Keratinocyte (primary cell): ENCODE results near the gene GAMT. TPM values are rescaled to one million over a fixed set of nuclear protein-coding genes. Genes with fewer than 3 reads are reported as not detected.

ENCODE experiments used
- DNase-seq: peaks from one replicate; pipeline ENCODE4 v3.0.0-alpha.2; 2011; ENCODE audit warnings: low read depth, missing footprints, low spot score
- FAIRE-seq: peaks from 2 replicates; lab custom pipeline; 2011; peaks lifted over from hg19 to GRCh38; lab: Jason Lieb, UNC
- H2AFZ ChIP-seq: 2 replicates; pipeline ENCODE4 v1.6.0; 2012; ENCODE audit warnings: low read length, control low read depth, inconsistent platforms; ENCODE audit not compliant: control insufficient read depth
- H3K27ac ChIP-seq: 2 replicates; pipeline ENCODE4 v1.5.1; 2011; ENCODE audit warnings: low read length; ENCODE audit not compliant: control insufficient read depth, insufficient read depth
- H3K27me3 ChIP-seq: 3 replicates; pipeline ENCODE4 v1.6.0; 2011; ENCODE audit warnings: low read length; ENCODE audit not compliant: control insufficient read depth, insufficient read depth; ENCODE audit errors: extremely low read depth
- H3K36me3 ChIP-seq, 2 experiments: 2 replicates in 1 of 2; 3 replicates in 1 of 2; pipeline ENCODE4 v1.5.1; 2011; ENCODE audit warnings: low read length in 2 of 2, mild to moderate bottlenecking in 1 of 2; ENCODE audit not compliant: control insufficient read depth in 2 of 2, insufficient read depth in 2 of 2; ENCODE audit errors: extremely low read depth in 1 of 2
- H3K4me1 ChIP-seq: 3 replicates; pipeline ENCODE4 v1.5.1; 2011; ENCODE audit warnings: low read length; ENCODE audit not compliant: control insufficient read depth, insufficient read depth; ENCODE audit errors: extremely low read depth
- H3K4me2 ChIP-seq: 3 replicates; pipeline ENCODE4 v1.6.0; 2011; ENCODE audit warnings: low read depth, low read length; ENCODE audit not compliant: control insufficient read depth, insufficient read depth; ENCODE audit errors: extremely low read depth
- H3K4me3 ChIP-seq, 3 experiments: fragments of 200-600 bp in 1 of 3; sonication (generic) in 1 of 3; 2 replicates in 2 of 3; 3 replicates in 1 of 3; pipeline ENCODE4 v1.5.1; 2011 to 2016; ENCODE audit warnings: low read length in 3 of 3, mild to moderate bottlenecking in 3 of 3, control low read depth in 2 of 3, inconsistent platforms in 1 of 3, low read depth in 1 of 3, mixed read lengths in 1 of 3, mixed run types in 1 of 3, moderate library complexity in 1 of 3; ENCODE audit not compliant: control insufficient read depth in 2 of 3, insufficient read depth in 2 of 3; ENCODE audit errors: extremely low read depth in 1 of 3
- H3K79me2 ChIP-seq: 2 replicates; pipeline ENCODE4 v1.6.0; 2012; ENCODE audit warnings: low read length; ENCODE audit not compliant: control insufficient read depth, insufficient read depth
- H3K9ac ChIP-seq: 3 replicates; pipeline ENCODE4 v1.6.0; 2011; ENCODE audit warnings: low read length; ENCODE audit not compliant: control insufficient read depth, insufficient read depth; ENCODE audit errors: extremely low read depth
- H3K9me1 ChIP-seq: 3 replicates; pipeline ENCODE4 v1.6.0; 2011; ENCODE audit warnings: low read length; ENCODE audit not compliant: control insufficient read depth, insufficient read depth; ENCODE audit errors: extremely low read depth
- H3K9me3 ChIP-seq: 2 replicates; pipeline ENCODE4 v1.5.1; 2012; ENCODE audit warnings: low read depth, low read length; ENCODE audit not compliant: control insufficient read depth
- H4K20me1 ChIP-seq: 3 replicates; pipeline ENCODE4 v1.6.0; 2011; ENCODE audit warnings: low read length; ENCODE audit not compliant: control insufficient read depth, insufficient read depth; ENCODE audit errors: extremely low read depth
- EZH2 ChIP-seq: IDR thresholded peaks from one replicate; pipeline ENCODE4 v1.6.1; 2012; ENCODE audit warnings: inconsistent platforms, mild to moderate bottlenecking, low read length, moderate library complexity
- dilution Hi-C: fragments of 300-500 bp; cut with MboI; formaldehyde crosslinking; loops from one replicate; pipeline ENCODE4 v1.7.0; 2020; ENCODE audit warnings: low sequenced_read_pairs; ENCODE audit not compliant: extremely low pct_ligation_motif_present
- polyA plus RNA-seq, 5 experiments: library from polyadenylated mRNA; depleted of rRNA in 3 of 5; stranded (reverse) in 3 of 5; stranded (forward) in 1 of 5; unstranded in 1 of 5; fragments of >200 nt; gene quantifications; 1 replicate in 1 of 5; 2 replicates in 3 of 5; 3 replicates in 1 of 5; pipeline versions ENCODE4 v1.2.1 to v1.2.3, GENCODE V29; 2011 to 2012; ENCODE audit warnings: missing spikeins in 2 of 5, low read depth in 1 of 5, low replicate concordance in 1 of 5
- TF ChIP-seq, protein P1 (sequence below), 3 experiments: IDR thresholded peaks in 1 of 3; conservative IDR thresholded peaks in 1 of 3; optimal IDR thresholded peaks in 1 of 3; 2 replicates in 2 of 3; 3 replicates in 1 of 3; pipeline versions ENCODE3 to v1.5.1; 2011; ENCODE audit warnings: low read length in 3 of 3, mild to moderate bottlenecking in 3 of 3, moderate library complexity in 2 of 3, control low read depth in 1 of 3, inconsistent platforms in 1 of 3; ENCODE audit not compliant: insufficient read depth in 2 of 3; ENCODE audit errors: extremely low read depth in 1 of 3

The GAMT gene
- polyA plus RNA-seq, 1 donor (not counting 4 experiments of a cell fraction or from before 2014, with no cell fraction given): 5.7 TPM

- Histone ChIP-seq H3K9ac (no peak overlapping the region), H3K4me1 (peaks cover 17% of the 10 kb centered on the region), H3K27me3 (peaks cover 13% of the 10 kb centered on the region), H3K9me1 (no peaks in the 10 kb centered on the region), H4K20me1 (no peaks in the 10 kb centered on the region), H3K9me3 (no peaks in the 10 kb centered on the region), H3K79me2 (peaks cover 2% of the 10 kb centered on the region), H3K27ac (no peak overlapping the region), H3K36me3 (peaks cover 9 to 14% of the 10 kb centered on the region in 2 experiments), H3K4me3 (no peak overlapping the region), H2AFZ (no peak overlapping the region), H3K4me2 (no peak overlapping the region)
- no peak for TF ChIP-seq EZH2
- TF ChIP-seq, protein P1, sequence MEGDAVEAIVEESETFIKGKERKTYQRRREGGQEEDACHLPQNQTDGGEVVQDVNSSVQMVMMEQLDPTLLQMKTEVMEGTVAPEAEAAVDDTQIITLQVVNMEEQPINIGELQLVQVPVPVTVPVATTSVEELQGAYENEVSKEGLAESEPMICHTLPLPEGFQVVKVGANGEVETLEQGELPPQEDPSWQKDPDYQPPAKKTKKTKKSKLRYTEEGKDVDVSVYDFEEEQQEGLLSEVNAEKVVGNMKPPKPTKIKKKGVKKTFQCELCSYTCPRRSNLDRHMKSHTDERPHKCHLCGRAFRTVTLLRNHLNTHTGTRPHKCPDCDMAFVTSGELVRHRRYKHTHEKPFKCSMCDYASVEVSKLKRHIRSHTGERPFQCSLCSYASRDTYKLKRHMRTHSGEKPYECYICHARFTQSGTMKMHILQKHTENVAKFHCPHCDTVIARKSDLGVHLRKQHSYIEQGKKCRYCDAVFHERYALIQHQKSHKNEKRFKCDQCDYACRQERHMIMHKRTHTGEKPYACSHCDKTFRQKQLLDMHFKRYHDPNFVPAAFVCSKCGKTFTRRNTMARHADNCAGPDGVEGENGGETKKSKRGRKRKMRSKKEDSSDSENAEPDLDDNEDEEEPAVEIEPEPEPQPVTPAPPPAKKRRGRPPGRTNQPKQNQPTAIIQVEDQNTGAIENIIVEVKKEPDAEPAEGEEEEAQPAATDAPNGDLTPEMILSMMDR (optimal IDR thresholded peaks at IDR 0.05 in 1 of 3, IDR thresholded peaks at IDR 0.05 in 1 of 3, conservative IDR thresholded peaks at IDR 0.05 in 1 of 3; ENCODE audit: extremely low read depth in 1 of 3, insufficient read depth in 2 of 3, low read length in 3 of 3): no peak
- FAIRE-seq (no peak), DNase-seq (no peak)
- dilution Hi-C loops: no loop called here
Measured at GRCh38 chr19:1392407-1392806, 8.9 kb downstream of the GAMT start.

DNA sequence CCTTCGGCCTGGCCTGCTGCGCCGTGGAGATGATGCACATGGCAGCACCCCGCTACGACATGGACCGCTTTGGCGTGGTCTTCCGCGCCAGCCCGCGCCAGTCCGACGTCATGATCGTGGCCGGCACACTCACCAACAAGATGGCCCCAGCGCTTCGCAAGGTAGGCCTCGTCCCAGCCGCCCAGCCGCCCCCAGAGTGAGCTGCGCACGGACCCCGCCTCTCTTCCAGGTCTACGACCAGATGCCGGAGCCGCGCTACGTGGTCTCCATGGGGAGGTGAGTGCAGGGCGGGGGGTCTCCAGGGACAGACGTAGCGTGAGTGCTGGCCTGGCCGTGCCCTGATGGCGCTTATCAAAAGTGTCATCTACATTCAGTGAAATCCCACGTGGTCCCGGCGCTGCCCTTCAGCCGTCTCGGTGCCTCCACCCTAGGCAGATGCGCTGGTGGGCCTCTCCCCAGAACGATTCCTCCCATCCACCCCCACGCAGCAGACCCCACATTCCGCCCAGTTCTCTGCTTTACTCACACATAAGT lies 10.4 kb downstream of the GAMT start:
- Histone ChIP-seq H3K9me3 (no peaks in the 10 kb centered on the region), H3K9ac (no peak overlapping the region), H3K4me1 (peaks cover 25% of the 10 kb centered on the region), H3K9me1 (no peaks in the 10 kb centered on the region), H3K4me3 (no peak overlapping the region), H4K20me1 (no peaks in the 10 kb centered on the region), H3K4me2 (no peak overlapping the region), H3K79me2 (peaks cover 3% of the 10 kb centered on the region), H3K36me3 (peaks cover 10 to 14% of the 10 kb centered on the region in 2 experiments), H2AFZ (no peak overlapping the region), H3K27ac (no peak overlapping the region), H3K27me3 (peaks cover 7% of the 10 kb centered on the region)
- dilution Hi-C loops: no loop called here
- no peak for FAIRE-seq
- no peak for DNase-seq
- TF ChIP-seq, protein P1 (optimal IDR thresholded peaks at IDR 0.05 in 1 of 3, IDR thresholded peaks at IDR 0.05 in 1 of 3, conservative IDR thresholded peaks at IDR 0.05 in 1 of 3; ENCODE audit: extremely low read depth in 1 of 3, insufficient read depth in 2 of 3, low read length in 3 of 3): no peak
- TF ChIP-seq EZH2: no peak
